ENCODE results near the gene COL27A1.
A peak's percentile ranks its signal among the peaks of the same experiment; 100 is the strongest.
"Not testable (repeated sequence)": the region's sequence is repeated elsewhere in the genome, so short reads cannot be mapped to it uniquely, and the experiment has no call there.

COL27A1 gene

GRCh38 chr9:114329625-114330022, 174.3 kb downstream of the COL27A1 start, which contains the start of gene ORM2:
ORM2 (plus strand) TSS chr9:114329869; CDS start chr9:114329905, 36 bp downstream.
- peak within 1 kb of the TSS; percentile 52 for H3K27ac ChIP-seq
- H3K27me3 ChIP-seq, H3K9me3 ChIP-seq: not testable (repeated sequence)
- peak within 1 kb of the TSS in 1 of 2 experiments; percentile 40 for H3K4me3 ChIP-seq (ENCODE audit: low read depth in 1 of 2, low read length in 1 of 2)
- H3K4me1 ChIP-seq (ENCODE audit: control insufficient read depth in 1 of 2, insufficient read depth in 1 of 2, low read depth in 1 of 2, low read length in 1 of 2), result peaks cover 26 to 39% of the 10 kb centered on the region in 2 experiments
- H3K36me3 ChIP-seq, result peaks cover 10% of the 10 kb centered on the region

DNA sequence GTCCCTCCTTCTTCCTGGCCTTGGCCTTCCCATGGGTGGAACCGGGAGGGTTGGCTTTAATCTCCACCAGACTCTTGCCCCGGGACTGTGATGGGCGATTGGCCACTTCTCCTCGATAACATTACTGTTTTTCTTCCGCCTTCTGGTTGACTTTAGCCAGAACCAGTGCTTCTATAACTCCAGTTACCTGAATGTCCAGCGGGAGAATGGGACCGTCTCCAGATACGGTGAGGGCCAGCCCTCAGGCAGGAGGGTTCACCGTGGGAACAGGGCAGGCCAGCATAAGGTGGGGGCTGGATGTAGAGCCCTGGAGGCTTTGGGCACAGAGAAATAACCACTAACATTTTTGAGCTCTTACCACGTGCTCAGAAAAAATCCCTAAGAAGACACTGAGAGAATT, 175.3 kb downstream of the COL27A1 start:
- Histone ChIP-seq H3K36me3 (peaks cover 16% of the 10 kb centered on the region), H3K27me3 (no peaks in the 10 kb centered on the region), H3K4me3 (ENCODE audit: low read depth in 1 of 2, low read length in 1 of 2) (peak overlapping the region in 1 of 2 experiments; percentile 40), H3K9me3 (no peaks in the 10 kb centered on the region), H3K4me1 (ENCODE audit: control insufficient read depth in 1 of 2, insufficient read depth in 1 of 2, low read depth in 1 of 2, low read length in 1 of 2) (peaks cover 21 to 32% of the 10 kb centered on the region in 2 experiments), H3K27ac (peak overlapping the region; percentile 18)
- TF ChIP-seq, protein P1, sequence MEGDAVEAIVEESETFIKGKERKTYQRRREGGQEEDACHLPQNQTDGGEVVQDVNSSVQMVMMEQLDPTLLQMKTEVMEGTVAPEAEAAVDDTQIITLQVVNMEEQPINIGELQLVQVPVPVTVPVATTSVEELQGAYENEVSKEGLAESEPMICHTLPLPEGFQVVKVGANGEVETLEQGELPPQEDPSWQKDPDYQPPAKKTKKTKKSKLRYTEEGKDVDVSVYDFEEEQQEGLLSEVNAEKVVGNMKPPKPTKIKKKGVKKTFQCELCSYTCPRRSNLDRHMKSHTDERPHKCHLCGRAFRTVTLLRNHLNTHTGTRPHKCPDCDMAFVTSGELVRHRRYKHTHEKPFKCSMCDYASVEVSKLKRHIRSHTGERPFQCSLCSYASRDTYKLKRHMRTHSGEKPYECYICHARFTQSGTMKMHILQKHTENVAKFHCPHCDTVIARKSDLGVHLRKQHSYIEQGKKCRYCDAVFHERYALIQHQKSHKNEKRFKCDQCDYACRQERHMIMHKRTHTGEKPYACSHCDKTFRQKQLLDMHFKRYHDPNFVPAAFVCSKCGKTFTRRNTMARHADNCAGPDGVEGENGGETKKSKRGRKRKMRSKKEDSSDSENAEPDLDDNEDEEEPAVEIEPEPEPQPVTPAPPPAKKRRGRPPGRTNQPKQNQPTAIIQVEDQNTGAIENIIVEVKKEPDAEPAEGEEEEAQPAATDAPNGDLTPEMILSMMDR (IDR thresholded peaks at IDR 0.05), result no peak

GRCh38 chr9:114331229-114332195, 176.2 kb downstream of the COL27A1 start:
- not testable (repeated sequence) for H3K27me3 ChIP-seq; H3K9me3 ChIP-seq; H3K4me3 ChIP-seq (ENCODE audit: low read depth in 1 of 2, low read length in 1 of 2); H3K27ac ChIP-seq
- peaks cover 22% of the 10 kb centered on the region for H3K36me3 ChIP-seq
- H3K4me1 ChIP-seq (ENCODE audit: control insufficient read depth in 1 of 2, insufficient read depth in 1 of 2, low read depth in 1 of 2, low read length in 1 of 2), result peaks cover 21 to 29% of the 10 kb centered on the region in 2 experiments

DNA sequence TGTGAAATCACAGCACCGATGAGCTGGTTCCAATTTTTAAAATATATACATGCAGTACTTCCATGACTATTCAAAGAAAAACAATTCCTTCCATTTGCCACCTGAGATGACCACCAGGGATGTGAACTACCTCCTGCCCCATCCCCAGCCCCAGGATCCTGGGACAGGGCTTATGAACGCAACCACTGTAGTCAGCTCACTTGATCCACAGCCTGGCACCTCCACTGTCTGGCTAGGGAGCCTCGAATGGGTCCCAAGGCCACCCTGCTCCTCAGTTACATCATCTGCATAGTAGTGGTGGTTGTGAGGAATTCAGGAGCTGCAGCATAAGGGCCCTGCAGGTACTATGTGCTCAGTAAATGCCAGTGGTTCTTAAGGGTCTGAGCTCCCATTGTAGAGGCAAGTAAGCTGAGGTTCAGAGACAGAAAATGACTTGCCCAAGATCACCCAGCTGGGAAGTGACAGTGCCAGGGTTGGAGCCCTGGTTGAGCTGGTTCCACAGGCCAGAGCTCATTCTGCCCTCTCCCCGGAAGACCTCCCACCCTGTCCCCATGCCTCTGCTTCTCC, 177.2 kb downstream of the COL27A1 start:
- peaks cover 33% of the 10 kb centered on the region for H3K36me3 ChIP-seq
- H3K9me3 ChIP-seq; H3K27me3 ChIP-seq; H3K4me3 ChIP-seq (ENCODE audit: low read depth in 1 of 2, low read length in 1 of 2): not testable (repeated sequence)
- peak overlapping the region; percentile 18 for H3K27ac ChIP-seq
- H3K4me1 ChIP-seq (ENCODE audit: control insufficient read depth in 1 of 2, insufficient read depth in 1 of 2, low read depth in 1 of 2, low read length in 1 of 2), result peaks cover 21 to 29% of the 10 kb centered on the region in 2 experiments

DNA sequence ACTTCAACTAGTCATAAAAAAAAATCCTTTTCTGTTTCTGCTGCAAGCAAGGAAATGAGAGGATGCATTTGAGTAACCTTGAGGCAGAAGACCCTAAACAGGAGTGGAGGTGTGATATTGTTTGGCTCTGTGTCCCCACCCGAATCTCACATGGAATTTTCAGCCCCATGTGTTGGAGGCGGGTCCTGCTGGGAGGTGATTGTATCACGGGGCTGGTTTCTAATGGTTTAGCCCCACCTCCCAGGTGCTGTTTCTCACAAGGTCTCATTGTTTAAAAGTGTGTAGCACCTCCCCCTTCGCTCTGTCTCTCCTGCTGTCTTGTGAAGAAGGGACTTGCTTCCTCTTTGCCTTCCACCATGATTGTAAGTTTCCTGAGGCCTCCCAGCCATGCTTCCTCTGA, 178.4 kb downstream of the COL27A1 start:
- not testable (repeated sequence) for H3K4me3 ChIP-seq (ENCODE audit: low read depth in 1 of 2, low read length in 1 of 2); H3K27me3 ChIP-seq; H3K9me3 ChIP-seq; H3K27ac ChIP-seq
- H3K4me1 ChIP-seq (ENCODE audit: control insufficient read depth in 1 of 2, insufficient read depth in 1 of 2, low read depth in 1 of 2, low read length in 1 of 2), result peaks cover 12 to 19% of the 10 kb centered on the region in 2 experiments
- H3K36me3 ChIP-seq, result peaks cover 44% of the 10 kb centered on the region

- H3K9me3 ChIP-seq, result no peaks in the 10 kb centered on the region
- peak overlapping the region; percentile 44 for H3K27ac ChIP-seq
- peaks cover 52% of the 10 kb centered on the region for H3K36me3 ChIP-seq
- TF ChIP-seq, protein P1 (IDR thresholded peaks at IDR 0.05), result no peak
- no peaks in the 10 kb centered on the region for H3K27me3 ChIP-seq
- H3K4me3 ChIP-seq (ENCODE audit: low read depth in 1 of 2, low read length in 1 of 2), result no peak overlapping the region
- peaks cover 12 to 19% of the 10 kb centered on the region in 2 experiments for H3K4me1 ChIP-seq (ENCODE audit: control insufficient read depth in 1 of 2, insufficient read depth in 1 of 2, low read depth in 1 of 2, low read length in 1 of 2)
Observed at GRCh38 chr9:114334490-114334889, 179.2 kb downstream of the COL27A1 start.

- TF ChIP-seq, protein P1 (IDR thresholded peaks at IDR 0.05), result no peak
- H3K4me1 ChIP-seq (ENCODE audit: control insufficient read depth in 1 of 2, insufficient read depth in 1 of 2, low read depth in 1 of 2, low read length in 1 of 2), result peaks cover 21 to 23% of the 10 kb centered on the region in 2 experiments
- H3K9me3 ChIP-seq, result no peaks in the 10 kb centered on the region
- H3K36me3 ChIP-seq, result peaks cover 65% of the 10 kb centered on the region
- no peaks in the 10 kb centered on the region for H3K27me3 ChIP-seq
- no peak overlapping the region for H3K4me3 ChIP-seq (ENCODE audit: low read depth in 1 of 2, low read length in 1 of 2)
- H3K27ac ChIP-seq, result peak overlapping the region; percentile 39
Observed at GRCh38 chr9:114335745-114336144, 180.4 kb downstream of the COL27A1 start.

Data from neutrophil (primary cell).